DMS 273 (cell line): ENCODE data around the gene ITGA8.
"Not testable (repeated sequence)": the region's sequence is repeated elsewhere in the genome, so short reads cannot be mapped to it uniquely, and the experiment has no call there.

Experiments used
- DNase-seq: peaks from one replicate; lab custom pipeline; 2025; ENCODE audit not compliant: unreplicated experiment; lab: John Stamatoyannopoulos, UW

Gene ITGA8

GRCh38 chr10:15562578-15562977 lies 157.1 kb downstream of the ITGA8 start:
- no peak for DNase-seq

GRCh38 chr10:15562116-15562515 lies 157.6 kb downstream of the ITGA8 start:
- no peak for DNase-seq

GRCh38 chr10:15558136-15558535 lies 161.6 kb downstream of the ITGA8 start:
- DNase-seq = no peak

- DNase-seq = not testable (repeated sequence)
Measured at GRCh38 chr10:15557168-15557567, 162.6 kb downstream of the ITGA8 start.

GRCh38 chr10:15550950-15551349 lies 168.8 kb downstream of the ITGA8 start:
- DNase-seq = no peak

GRCh38 chr10:15548331-15548730 lies 171.4 kb downstream of the ITGA8 start:
- DNase-seq = no peak

GRCh38 chr10:15546606-15547005 lies 173.1 kb downstream of the ITGA8 start:
- no peak for DNase-seq

- DNase-seq = no peak
Measured at GRCh38 chr10:15545884-15546283, 173.8 kb downstream of the ITGA8 start.

GRCh38 chr10:15545266-15545665 lies 174.5 kb downstream of the ITGA8 start:
- no peak for DNase-seq

GRCh38 chr10:15543994-15544393 lies 175.7 kb downstream of the ITGA8 start:
- no peak for DNase-seq

GRCh38 chr10:15542817-15543216 lies 176.9 kb downstream of the ITGA8 start:
- no peak for DNase-seq

- DNase-seq = no peak
Measured at GRCh38 chr10:15541376-15541775, 178.3 kb downstream of the ITGA8 start.

GRCh38 chr10:15540727-15541126 lies 179.0 kb downstream of the ITGA8 start:
- peak; percentile 3 for DNase-seq

GRCh38 chr10:15539262-15539661 lies 180.5 kb downstream of the ITGA8 start:
- DNase-seq = no peak

- DNase-seq = not testable (repeated sequence)
Measured at GRCh38 chr10:15534928-15535538, 184.7 kb downstream of the ITGA8 start.

GRCh38 chr10:15531927-15532722 lies 187.6 kb downstream of the ITGA8 start:
- DNase-seq = no peak

- no peak for DNase-seq
Measured at GRCh38 chr10:15528859-15529239, 190.9 kb downstream of the ITGA8 start.

- no peak for DNase-seq
Measured at GRCh38 chr10:15526754-15527153, 193.0 kb downstream of the ITGA8 start.

- no peak for DNase-seq
Measured at GRCh38 chr10:15521328-15521903, 198.3 kb downstream of the ITGA8 start.

- DNase-seq = no peak
Measured at GRCh38 chr10:15518250-15518649, 201.5 kb downstream of the ITGA8 start.

GRCh38 chr10:15516256-15517085 lies 203.3 kb downstream of the ITGA8 start:
- no peak for DNase-seq
